ENCODE data around the gene WDR7. TPM values are rescaled to one million over a fixed set of nuclear protein-coding genes. Genes with fewer than 3 reads are reported as not detected.

Gene WDR7
- total and polyA plus RNA-seq, 2 experiments from 2014 or later = 7.0 to 14.8 TPM

- Histone ChIP-seq H3K27ac (ENCODE audit: low read depth) (no peak overlapping the region), H3K36me3 (ENCODE audit: insufficient read depth) (no peaks in the 10 kb centered on the region), H3K4me1 (ENCODE audit: insufficient read depth) (peaks cover 5% of the 10 kb centered on the region; the same call in 1 of the 2 replicates), H2AFZ (no peak overlapping the region), H3K79me2 (replicated peaks; ENCODE audit: insufficient read depth) (no peaks in the 10 kb centered on the region), H3F3A (replicated peaks; ENCODE audit: low read depth) (no peaks in the 10 kb centered on the region), H4K20me1 (replicated peaks; ENCODE audit: insufficient read depth) (no peaks in the 10 kb centered on the region), H3K4me3 (no peak overlapping the region), H3K27me3 (ENCODE audit: insufficient read depth) (no peaks in the 10 kb centered on the region), H3K9me2 (ENCODE audit: insufficient read depth) (peaks cover 8% of the 10 kb centered on the region; the same call in 1 of the 2 replicates), H3K4me2 (no peak overlapping the region)
- no peak overlapping the region for H3K27ac Mint-ChIP-seq
- peaks cover 4% of the 10 kb centered on the region for H3K27me3 Mint-ChIP-seq (ENCODE audit: insufficient read depth, low read depth, poor library complexity)
- DNase-seq (ENCODE audit: low spot score) (no peak), ATAC-seq (no peak)
- no peak overlapping the region for H3K4me3 Mint-ChIP-seq
- H3K36me3 Mint-ChIP-seq (ENCODE audit: low read depth) = no peaks in the 10 kb centered on the region
- peaks cover 17% of the 10 kb centered on the region for H3K4me1 Mint-ChIP-seq
- TF ChIP-seq CTCF (conservative IDR thresholded peaks at IDR 0.05; ENCODE audit: low read depth in 2 of 2) (no peak), ZNF331 (CRISPR knock-in tag; IDR thresholded peaks at IDR 0.05; ENCODE audit: low read depth) (no peak), STAT1 (IDR thresholded peaks at IDR 0.05; ENCODE audit: unreplicated experiment) (no peak), ZNF462 (CRISPR knock-in tag; IDR thresholded peaks at IDR 0.05) (no peak), ETS1 (IDR thresholded peaks at IDR 0.05) (no peak), EZH2 (IDR thresholded peaks at IDR 0.05; ENCODE audit: low read depth, unreplicated experiment) (no peak), POLR2AphosphoS5 (IDR thresholded peaks at IDR 0.05; ENCODE audit: low read depth) (no peak), CREB1 (CRISPR knock-in tag; IDR thresholded peaks at IDR 0.05; ENCODE audit: low read depth) (no peak), JUNB (IDR thresholded peaks at IDR 0.05; ENCODE audit: unreplicated experiment) (no peak), EZH2phosphoT487 (IDR thresholded peaks at IDR 0.05; ENCODE audit: unreplicated experiment) (no peak), NANOG (IDR thresholded peaks at IDR 0.05; ENCODE audit: borderline replicate concordance) (no peak), ZNF114 (CRISPR knock-in tag; IDR thresholded peaks at IDR 0.05) (no peak), REST (IDR thresholded peaks at IDR 0.05; ENCODE audit: unreplicated experiment) (no peak)
- no peaks in the 10 kb centered on the region for H3K9me3 Mint-ChIP-seq
These were observed 379.3 kb downstream of the WDR7 start for GRCh38 chr18:57030417-57030816.
